GM21515 (cell line): ENCODE data around the gene TCEAL1.
"Not testable (repeated sequence)": the region's sequence is repeated elsewhere in the genome, so short reads cannot be mapped to it uniquely, and the experiment has no call there.

Experiments
- ATAC-seq: cut with Tn5 transposase; IDR thresholded peaks from one replicate; pipeline ENCODE4 v1.9.1; 2021; ENCODE audit not compliant: unreplicated experiment

The TCEAL1 gene

DNA sequence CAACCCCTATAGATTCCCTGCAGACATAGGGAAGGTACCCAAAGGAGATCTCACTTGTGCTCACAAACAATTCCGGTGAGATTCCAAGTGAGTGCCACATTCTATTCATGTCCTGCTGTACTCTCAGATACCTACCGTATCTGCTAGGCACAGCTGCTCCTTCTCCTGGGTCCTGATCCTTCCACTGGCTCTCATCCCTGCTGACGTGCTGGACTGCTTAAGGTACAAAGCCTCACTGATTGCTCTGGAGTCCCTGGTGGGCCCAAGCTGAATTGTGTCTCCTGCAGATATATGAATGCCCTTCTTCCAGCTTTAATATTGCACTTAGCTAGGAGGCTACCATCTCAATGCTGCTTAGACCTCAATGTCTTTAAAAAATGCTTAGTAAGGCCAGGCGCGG lies 2.4 kb downstream of the TCEAL1 start:
- no peak for ATAC-seq

DNA sequence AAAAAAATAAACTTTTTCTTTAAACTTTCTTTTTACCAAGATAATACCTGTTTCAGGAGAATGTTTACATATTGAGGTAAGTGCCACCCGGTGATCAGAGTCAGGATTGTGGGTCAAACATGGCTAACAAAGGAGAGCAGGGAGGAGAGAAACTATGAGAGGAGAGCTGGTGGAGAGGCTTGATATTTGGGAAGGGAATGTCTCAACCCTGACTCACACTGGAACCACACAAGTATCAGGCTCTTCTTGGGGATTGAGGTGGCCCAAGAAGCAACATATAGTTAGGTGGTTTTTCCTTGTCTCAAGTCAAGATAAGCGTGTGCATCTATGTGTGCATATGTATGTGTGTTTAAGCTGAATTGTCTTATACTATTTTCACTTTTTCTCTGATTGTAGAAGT lies 6.7 kb downstream of the TCEAL1 start:
- no peak for ATAC-seq

DNA sequence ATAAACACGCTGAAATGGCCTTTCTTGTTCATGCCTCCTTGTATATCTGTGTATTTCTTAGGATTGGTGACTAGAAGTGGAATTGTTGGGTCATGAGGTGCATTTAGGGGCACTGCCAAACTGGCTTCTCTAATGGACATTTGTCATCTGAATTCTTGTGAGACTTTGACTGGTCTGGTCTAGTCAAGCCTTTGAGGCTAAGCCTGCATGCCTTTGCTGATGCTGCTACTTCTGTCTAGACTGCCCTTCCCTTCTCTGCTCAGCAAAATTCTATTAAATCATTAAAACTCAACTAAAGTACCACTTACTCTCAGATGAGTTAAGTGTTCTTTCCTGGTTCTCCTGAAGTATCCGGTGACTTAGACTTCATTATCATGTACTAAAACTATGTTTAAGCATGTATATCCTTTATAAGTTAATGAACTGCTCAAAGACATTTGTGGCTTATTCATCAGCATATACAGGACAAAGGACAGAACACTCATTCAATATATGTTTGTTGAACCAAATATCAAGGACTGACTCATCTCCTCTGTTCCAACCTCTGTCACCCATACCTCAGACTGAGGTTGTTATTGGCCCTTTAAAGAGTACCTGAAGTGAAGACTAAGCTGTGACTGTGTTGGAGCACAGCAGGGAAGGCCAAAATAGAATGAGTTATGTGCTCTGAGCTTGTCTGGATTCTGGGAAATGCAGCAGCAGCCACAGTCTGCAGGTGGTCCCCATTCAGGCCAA lies 9.0 kb downstream of the TCEAL1 start:
- no peak for ATAC-seq

DNA sequence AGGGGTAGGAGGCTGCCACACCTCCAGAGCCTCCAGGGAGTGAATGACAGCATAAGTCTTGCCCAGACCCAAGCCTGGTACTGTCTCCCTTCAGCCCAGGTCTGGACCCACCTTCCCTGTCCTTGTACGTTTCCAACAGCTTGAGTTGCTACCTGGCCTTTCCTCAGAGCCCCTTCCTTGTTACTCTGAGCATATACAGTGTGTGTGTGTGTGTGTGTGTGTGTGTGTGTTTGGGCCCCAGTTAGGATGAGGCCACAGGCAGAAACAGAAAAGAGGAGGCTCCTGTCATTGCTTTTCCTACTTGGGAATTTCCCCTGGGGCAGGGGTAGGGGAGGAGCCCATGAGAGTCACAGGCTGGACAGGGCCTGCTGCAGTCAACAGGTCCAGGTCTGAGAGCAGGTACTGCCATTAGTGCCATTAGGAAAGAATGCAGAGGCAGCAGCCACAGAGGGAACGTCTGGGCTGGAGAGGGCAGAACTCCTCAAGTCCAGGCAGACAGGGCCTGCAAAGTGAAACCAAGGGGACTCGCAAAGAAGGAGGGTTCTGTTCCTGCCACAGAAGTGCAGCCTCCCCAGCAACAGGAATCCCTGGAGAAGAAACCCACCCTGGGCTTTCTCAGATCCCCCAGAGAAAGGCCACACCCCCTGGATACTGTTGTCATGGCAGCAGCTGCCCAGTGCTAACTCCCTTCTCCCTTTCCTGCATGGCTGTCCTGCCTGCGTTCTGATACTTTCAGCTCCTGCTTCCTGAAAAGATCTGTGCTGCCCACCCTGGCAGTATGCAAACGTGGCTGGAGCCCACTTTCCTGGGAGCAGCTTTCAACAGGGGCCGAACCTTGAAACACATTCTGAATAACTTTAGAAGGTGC lies 9.9 kb downstream of the TCEAL1 start:
- not testable (repeated sequence) for ATAC-seq

DNA sequence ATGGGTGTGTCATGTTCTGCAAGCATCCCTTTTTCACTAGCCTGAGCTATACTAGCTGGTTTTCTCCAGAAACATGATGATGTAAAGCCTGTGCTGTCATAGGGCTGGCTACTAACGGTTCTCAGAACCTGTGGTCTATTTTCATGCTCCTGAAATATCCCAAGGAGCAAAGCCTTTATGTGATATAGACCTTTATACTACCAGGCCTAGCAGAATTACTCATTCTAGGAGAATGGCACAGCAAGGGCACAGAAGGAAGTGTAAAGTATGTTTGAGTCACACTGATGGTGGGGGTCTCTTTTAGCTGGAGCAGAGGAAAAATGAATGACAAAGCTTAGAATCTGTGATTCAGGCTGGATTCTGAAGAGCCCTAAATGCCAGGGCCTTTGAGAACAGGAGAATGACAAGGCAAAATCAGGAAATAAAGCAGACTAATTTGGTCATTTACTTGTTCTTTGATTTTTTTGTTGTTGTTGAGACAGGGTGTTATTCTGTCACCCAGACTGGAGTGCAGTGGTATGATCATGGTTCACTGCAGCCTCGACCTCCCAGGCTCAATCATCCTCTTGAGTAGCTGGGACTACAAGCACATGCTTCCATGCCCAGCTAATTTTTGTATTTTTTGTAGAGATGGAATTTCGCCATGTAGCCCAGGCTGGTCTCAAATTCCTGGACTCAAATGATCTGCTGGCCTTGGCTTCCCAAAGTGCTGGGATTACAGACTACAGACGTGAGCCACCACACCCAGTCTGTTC lies 11.8 kb downstream of the TCEAL1 start:
- ATAC-seq: no peak

DNA sequence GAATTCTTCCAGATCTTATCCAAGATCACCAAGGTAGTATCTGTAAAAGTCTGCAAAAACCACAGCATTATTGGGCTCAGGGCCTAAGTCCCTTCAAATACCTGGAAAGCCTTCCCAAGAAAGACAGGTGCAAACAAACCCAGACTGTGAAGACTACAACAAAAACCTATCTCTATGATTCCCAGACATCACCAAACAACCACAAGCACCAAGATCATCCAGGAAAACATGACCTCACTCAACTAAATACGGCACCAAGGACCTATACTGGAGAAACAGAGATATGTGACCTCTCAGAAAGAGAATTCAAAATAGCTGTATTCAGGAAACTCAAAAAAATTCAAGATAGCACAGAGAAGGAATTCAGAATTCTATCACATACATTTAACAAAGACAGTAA lies 15.3 kb downstream of the TCEAL1 start:
- no peak for ATAC-seq

DNA sequence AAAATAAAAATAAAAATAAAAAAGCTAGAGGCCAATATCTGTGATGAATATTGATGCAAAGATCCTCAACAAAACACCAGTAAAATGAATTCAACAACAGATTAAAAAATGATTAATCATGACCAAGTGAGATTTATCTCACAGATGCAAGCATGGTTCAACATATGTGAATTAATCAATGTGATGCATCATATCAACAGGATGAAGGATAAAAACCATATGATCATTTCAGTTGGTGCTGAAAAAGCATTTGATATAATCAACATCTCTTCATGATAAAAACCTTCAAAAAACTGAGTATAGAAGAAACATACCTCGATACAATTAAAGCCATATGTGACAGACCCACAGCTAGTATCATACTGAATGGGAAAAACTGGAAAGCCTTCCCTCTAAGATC lies 18.9 kb downstream of the TCEAL1 start:
- no peak for ATAC-seq

DNA sequence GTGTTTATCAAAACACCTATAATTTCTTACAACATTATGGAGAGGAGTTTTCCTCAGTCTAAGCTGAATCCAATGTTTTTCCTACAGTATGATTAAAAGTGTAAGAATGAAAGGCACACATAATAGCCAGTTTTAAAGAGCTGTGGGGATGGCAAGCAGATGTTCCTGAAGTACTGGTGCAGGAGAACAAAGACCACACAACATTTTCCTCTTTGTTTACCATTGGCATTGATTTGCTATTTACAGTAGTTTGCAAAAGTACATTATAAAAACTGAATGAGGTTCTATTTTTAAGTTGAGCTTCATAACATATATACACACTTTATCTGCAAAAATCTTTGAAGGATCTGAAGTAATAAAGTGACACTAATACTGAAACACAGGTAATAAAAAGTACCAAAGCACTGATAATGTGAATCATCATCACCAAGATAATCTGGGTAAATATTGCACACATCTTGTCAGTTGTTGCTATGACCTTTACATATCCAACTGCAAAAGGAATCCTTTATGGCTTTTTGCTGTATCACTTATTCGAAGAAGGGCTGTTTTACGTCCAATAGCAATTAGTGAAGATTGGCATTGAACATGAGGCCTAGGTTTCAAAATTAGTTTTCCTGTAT lies 22.5 kb downstream of the TCEAL1 start:
- ATAC-seq: no peak

DNA sequence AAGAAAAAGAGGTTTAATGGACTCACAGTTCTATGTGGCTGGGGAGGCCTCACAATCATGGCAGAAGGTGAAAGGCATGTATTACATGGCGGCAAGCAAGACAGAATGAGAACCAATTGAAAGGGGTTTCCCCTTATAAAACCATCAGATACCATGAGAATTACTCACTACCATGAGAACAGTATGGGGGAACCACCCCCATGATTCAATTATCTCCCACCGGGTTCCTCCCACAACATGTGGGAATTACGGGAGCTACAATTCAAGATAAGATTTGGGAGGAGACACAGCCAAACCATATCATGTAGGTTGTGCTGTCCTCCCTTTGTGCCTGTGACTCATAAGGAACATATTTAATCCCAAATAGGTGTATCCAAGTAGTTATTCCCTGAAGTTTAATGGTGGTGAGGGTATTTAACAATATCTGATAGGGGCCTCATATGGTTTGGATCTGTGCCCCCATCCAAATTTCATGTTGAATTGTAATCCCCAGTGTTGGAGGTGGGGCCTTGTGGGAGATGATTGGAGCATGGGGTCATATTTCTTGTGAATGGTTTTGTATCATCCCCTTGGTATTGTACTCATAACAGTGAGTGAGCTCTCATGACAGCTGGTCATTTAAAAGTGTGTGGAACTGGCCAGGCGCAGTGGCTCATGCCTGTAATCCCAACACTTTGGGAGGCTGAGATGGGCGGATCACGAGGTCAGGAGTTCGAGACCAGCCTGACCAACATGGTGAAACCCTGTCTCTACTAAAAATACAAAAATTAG lies 26.6 kb downstream of the TCEAL1 start:
- not testable (repeated sequence) for ATAC-seq

DNA sequence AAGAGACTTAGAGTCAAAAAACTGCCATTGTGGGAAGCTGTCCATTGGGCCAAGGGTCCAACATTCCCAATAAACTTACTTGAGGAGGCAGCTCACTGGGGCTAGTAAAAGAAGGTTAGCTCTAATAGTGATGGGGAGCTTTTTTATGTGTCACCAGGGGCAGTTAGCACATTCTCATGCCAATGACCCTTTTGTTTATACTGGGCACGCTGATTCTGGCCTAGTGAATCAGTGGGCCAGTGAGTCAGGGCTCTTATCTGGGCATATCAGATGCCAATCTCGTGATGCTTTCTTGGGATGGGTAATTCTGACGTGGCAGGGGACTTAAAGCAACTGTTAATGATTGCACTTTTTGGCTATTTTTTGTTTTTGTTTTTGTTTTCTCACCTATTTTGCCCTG lies 27.8 kb downstream of the TCEAL1 start:
- no peak for ATAC-seq

DNA sequence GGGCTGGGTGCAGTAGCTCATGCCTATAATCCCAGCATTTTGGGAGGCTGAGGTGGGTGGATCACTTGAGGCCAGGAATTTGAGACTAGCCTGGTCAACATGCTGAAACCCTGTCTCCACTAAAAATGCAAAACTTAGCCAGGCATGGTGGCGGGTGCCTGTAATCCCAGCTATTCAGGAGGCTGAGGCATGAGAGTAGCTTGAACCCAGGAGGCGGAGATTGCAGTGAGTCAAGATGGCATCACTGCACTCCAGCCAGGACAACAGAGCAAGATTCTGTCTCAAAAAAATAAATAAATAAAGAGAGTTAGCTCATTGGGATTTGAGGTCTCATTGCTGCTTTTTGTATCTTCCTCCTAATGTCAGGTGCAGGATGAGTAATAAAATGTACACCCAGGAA lies 28.3 kb downstream of the TCEAL1 start:
- ATAC-seq: not testable (repeated sequence)

DNA sequence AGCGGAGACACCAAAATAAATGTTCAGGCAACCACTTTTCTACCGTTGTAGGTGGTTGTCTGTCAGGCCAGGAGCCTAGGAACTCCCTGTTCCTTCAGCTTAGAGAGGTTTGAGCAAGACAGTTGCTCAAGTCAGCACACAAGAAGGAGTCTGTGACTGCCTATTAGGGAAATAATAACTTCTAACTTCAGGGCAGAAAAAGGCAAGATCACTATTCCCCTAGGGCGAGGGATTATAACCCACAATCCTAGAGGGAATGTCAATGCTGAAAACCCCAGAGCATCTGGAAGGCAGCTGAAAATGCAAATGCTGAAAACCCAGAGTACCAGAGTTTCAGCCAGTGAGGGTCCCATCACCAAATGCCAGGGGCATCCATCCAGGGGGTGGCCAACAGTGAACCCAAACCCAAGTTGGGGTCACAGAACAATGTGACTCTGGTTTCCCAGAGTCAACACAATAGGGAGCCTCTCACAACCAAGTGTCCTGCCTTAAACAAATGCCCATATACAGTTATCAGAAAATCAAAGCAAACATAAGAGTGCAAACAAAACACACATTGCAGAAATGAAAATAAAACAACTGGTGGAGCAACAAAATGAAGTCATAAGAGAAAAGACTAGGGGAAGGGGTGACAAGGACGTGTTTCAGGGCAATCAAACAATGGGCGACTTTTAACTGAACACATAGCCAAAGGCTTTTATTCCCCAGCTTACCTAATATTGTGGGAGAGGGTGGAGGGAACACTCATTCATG lies 30.1 kb downstream of the TCEAL1 start:
- ATAC-seq: no peak

DNA sequence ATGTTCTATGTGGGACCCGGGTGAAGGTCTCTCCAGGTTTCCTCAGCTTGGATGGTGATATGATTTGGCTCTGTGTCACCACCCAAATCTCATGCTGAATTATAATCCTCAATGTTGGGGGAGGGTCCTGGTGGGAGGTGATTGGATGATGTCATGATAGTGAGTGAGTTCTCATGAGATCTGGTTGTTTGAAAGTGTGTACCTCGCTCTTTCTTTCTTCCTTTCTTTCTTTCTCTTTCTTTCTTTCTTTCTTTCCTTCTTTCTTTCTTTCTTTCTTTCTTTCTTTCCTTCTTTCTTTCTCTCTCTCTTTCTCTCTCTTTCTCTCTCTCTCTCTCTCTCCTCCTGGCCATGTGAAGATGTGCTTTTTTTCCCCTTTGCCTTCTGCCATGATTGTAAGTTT lies 30.7 kb downstream of the TCEAL1 start:
- not testable (repeated sequence) for ATAC-seq

DNA sequence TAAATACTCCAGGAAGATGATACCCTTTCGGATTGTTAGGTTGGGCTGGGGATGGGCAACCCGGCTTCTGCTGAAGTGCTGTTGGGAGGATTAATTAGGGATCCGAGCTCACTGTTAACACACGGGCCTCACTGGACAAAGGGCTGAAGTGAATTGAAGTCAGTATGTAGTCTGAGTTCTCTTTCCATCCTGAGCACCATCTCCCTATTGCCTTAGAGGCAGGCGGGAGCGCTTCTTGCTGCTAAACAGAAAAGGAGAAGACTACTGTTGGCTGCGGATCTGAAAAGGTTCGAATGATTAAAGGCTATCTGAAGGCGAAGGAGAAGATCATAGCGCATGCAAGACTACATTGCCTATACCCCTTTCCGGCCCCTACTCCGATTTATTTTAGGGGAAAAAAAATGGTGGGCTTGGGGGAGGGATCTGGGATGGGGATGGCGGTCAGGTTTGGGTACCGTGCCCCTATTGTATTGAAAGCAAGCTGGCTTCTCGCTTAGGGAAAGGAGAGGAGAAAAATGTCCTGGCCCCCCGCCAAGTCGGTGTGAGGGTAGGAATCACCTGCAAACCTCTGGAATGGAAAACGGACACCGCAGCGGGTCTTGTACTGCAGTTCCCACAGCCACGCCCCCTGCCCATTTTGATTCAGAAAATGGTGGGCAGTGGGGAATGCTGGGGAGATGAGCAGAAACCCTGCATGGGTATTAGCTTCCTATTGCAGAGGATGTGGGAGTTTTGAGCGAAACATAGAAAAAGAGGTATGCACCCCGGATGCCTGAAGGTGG lies 35.4 kb downstream of the TCEAL1 start:
- no peak for ATAC-seq

DNA sequence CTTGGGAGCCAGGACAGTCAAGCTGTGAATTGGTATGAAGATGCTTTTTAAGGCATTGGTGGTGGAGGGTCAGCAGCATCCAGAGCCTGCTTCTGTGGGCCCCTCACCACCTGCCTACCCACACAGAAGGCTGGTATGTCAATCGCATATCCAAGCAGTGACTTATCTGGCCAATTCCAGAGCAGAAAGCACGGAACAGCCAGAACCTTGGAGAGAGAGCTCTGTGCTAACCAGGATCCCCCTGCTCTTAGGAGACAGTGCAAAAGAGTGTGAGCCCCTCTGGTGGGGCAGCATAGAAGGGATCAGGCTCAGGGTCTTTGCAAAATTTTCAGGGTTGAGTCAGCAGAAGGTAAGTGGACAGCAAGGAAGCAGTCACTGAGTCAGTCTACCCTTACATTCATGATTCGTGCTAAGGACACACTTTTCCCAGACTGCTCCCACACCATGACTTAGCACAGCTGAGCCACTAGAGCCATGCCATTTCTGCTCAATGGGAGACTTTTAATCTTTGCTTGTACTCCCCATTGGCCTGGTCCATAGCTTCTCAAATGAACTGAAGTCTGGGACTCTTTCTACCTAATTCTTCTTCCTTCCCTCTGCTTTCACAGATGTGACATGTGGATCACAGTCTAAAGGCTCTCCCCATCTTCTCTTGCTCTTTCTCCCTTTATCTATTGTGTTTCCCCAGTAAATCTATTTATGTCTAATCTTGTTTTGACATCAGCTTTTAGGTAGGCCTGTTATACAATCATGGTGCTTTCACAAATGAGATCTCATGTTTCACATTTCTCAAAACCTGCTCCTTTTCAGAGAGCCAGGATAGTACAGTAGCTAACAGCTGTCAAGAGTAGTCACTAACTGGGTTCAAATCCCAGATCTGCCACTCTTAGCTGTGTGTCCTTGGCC lies 37.7 kb downstream of the TCEAL1 start:
- ATAC-seq: no peak

DNA sequence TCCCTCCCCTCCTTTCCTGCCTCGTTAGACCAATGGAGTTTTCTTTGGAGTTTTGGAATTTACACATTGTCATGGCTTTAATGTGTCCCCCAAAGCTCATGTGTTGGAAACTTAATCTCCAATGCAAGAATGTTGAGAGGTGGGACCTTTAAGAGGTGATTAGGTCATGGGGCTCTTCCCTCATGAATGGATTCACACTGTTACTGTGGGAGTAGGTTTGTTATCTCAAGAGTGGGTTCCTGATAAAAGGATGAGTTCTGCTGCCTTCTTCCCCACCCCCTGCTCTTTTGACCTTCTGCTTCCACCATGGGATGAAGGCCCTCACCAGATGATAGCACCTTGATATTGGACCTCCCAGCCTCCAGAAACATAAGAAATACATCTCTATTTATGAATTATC lies 41.0 kb downstream of the TCEAL1 start:
- no peak for ATAC-seq

DNA sequence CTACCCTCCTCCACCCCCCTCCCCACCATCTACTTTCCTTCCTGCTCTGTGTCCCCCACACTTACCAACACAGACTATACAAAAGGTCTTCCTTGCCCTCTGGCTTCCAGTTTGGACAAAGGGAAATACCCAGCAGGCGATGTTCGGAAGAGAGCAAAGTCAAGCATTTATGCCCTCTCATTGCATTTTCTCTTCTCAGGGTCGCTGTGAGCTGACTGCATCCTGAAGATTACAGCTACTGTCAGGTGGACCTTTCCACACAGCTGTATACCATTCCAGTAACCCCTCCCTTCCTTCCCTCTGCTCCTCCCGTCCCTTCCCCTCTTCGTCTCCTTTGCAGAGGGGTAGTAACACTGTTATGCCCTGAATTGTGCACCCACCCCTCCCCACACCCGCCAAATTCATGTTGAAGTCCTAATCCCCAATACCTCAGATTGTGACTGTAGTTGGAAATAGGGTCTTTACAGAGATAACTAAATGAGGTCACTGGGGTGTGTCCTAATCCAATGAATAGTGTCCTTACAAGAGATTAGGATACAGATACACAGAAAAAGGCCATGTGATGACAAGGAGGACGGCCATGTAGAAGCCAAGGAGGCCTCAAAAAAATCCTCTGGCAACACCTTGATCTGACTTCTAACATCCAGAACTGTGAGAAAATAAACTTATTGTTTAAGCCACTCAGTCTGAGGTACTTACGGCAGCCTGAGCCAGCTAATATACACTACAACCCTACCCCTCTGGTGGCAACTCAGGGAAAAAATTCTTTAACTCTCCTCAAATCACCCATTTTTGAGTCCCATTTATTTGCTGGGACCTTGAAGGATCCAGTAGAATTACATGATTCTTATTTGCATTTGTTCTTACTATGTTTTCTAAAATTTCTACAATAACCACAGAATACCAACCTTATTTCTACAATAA lies 46.0 kb downstream of the TCEAL1 start:
- ATAC-seq: no peak
